Stimulated activated CD4-positive, alpha-beta T cell treated with anti-CD3 and anti-CD28 coated beads, Interleukin-1b, Interleukin-23, amount 100 ng/mL, for 24 hours (primary cell): Measurements from ENCODE around the gene LSMEM2.
A peak's percentile ranks its signal among the peaks of the same experiment; 100 is the strongest.
"Not testable (repeated sequence)": the region's sequence is repeated elsewhere in the genome, so short reads cannot be mapped to it uniquely, and the experiment has no call there.

Source experiments
- DNase-seq, 4 experiments: peaks; one replicate each; pipeline ENCODE4 v3.0.0-alpha.2; 2020; ENCODE audit warnings: low read depth in 4 of 4, low spot score in 1 of 4

Gene LSMEM2

DNA sequence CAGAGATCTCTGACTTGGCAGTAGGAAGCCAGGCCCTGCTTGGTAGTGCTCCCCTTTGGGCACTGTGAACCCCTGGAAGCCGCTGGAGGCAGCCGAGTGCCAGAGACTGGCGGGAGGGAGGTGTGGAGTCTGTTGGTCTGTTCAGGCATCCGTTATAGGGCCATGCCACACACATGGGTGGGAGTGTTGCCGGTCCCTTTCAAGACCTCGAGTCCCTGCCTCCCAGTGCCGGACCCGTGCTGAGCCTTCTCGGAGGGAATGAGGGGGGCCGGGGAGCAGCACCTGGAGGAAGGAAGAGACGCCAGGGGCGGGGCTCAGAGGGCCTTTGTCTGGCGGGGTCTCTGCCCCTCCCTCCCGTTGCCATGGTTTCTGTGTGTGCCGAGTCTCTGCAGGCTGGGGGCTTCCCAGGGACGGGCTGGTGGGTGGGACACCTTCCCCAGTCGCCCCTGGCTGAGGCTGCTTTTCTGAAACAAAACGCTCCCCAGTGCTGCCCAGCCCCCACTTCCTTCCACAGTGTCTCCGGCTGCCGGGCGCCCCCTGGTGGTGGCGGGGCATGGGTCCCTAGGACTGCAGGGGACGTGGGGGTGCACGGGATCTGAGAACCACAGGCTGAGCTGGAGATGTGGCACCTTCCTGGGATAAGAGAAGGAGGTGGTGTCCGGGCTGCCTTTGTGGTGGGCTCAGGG lies 32.9 kb upstream of the LSMEM2 start:
- peak; percentile 94 to 98 (median 96) for DNase-seq

DNA sequence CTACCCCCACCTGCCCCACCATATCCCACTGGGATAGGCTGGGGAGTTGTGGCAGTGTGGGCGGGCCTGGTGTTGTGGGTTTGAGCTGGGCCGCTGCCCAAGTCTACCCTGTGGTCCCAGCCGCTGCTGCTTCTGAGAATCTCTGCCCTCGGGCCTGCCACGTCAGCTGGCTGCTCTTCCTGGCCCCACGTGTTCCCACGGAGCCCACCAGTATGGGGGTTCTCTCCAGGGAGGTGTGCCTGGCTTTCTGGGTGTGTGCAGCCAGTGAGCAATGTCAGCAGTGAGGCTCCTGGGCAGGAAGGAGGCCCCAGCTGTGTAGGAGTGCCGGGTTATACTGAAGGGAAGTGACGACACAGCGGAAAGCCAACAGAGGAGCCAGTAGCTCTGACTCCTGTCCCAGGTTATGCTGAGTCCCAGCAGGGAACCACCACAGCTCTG lies 32.4 kb upstream of the LSMEM2 start:
- DNase-seq: peak; percentile 62 to 83 (median 74)

DNA sequence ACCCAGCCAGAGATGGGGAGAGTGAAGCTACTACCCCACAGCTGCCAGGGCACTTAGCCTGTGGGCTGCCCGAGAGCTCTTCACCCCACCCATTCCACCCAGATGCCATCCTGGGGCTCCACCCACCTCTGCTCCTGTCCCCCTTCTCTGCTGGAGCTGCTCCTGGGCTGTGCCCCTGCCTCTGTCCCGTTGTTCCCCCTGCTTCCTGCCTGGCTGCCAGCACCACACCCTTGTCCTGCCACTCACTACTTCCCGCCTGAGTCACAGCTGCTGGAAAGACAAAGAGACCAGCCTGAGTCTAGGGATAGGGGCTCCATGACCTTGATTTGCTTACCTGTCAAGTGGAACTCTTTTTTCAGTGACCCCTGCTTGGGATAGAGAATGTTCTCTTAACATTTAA lies 30.5 kb upstream of the LSMEM2 start:
- DNase-seq: no peak

DNA sequence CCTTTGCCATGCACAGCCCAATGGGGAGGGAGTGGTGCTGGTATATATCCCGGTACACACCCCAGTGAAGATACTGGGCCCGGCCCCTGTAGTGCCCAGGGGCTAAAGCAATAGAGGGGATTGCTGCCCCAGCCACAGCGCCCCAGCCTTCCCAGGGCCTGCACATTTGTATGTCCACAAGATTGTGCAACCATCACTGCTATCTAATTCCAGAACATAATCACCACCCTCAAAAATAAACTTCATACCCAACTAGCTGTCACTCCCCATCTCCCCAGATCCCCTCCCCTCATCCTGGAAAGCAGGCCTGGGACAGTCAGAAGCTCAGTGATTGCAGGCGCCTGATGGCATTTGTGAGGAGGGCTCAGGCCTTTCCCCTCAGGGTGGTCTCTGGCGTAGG lies 29.4 kb upstream of the LSMEM2 start:
- no peak for DNase-seq

DNA sequence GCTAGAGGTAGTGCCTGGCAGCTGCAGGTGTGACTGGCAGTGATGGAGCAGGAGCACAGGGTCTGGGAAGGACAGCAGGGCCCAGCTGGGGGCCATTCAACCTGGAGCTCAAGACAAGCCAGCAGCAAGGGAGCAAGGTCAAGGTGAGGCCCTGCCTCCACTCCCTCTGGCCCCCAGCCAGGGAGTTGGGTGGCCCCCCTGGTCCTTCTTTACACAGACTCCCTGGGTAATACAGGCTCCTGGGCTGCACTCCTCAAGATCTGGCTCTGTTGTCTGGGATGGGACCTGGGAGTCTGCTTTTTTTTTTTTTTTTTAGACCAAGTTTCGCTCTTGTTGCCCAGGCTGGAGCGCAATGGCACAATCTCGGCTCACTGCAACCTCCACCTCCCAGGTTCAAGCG lies 28.4 kb upstream of the LSMEM2 start:
- no peak for DNase-seq

DNA sequence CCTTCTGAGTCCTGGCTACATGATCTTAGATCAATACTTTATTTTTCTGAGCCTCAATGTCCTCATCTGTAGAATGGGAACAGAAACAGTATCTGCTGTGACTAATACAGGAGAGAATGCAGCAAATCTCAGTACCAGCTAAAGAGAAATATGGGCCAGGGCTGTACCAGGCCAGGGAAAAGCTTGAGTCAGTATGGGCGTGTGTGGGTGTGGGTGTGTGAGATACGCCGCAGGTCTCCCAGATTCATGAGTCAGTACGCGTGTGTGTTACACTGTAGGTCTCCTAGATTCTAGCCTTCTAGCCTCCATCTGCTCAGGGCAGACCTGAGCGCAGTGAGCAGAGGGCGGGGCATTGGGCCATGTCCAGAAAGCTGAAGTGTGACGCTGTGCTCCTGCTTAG lies 27.7 kb upstream of the LSMEM2 start:
- peak in 1 of 4 experiments; percentile 29 for DNase-seq

DNA sequence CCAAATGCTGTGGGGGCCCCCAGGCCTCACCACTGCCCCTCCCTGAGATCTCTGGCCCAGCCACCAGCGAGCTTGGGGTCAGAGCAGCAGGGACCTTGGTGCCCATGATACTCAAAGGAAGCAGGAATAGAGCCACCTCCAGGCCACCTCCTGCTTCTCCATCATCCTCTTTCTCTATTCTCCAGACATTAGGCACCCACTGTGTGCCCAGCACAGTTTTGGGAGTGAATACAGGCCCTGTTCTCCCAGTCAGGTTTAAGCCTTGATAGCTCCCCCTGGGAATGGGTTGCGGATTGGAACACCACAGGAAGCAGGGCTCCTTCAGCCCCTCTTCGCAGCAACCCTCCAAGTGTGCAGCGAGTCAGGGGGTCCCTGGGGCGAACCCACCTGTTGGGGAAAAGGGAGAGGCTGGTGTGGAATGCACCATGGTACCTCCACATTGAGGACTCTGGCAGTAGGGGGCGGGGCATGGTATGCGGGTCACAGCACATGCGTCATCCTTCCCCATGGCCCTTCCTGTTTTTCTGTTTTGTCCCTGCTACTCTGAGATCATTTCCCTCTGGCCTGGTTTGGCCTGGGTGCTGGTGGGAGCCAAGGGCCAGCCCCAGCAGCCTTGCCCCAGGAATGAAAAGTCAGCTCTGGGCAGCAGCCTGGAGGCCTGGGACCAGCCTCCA lies 24.2 kb upstream of the LSMEM2 start:
- DNase-seq: no peak

DNA sequence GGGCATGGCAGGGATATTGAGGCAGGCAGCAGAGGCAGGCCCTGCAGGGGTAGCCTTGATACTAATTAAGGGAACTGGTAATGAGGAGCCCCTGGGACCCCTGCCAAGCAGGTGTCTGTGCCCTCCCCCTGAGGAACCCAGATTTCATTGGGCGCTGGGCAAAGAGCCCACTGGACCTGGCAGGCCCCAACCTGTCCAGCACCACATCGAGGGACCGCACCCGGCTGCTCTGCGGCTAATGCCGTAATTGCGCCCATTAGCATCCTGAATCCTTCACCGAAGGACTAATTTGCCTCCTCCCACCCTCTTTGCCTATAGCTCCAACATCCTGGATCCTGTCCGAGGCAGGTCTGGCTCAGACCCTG lies 23.7 kb upstream of the LSMEM2 start:
- DNase-seq: no peak

DNA sequence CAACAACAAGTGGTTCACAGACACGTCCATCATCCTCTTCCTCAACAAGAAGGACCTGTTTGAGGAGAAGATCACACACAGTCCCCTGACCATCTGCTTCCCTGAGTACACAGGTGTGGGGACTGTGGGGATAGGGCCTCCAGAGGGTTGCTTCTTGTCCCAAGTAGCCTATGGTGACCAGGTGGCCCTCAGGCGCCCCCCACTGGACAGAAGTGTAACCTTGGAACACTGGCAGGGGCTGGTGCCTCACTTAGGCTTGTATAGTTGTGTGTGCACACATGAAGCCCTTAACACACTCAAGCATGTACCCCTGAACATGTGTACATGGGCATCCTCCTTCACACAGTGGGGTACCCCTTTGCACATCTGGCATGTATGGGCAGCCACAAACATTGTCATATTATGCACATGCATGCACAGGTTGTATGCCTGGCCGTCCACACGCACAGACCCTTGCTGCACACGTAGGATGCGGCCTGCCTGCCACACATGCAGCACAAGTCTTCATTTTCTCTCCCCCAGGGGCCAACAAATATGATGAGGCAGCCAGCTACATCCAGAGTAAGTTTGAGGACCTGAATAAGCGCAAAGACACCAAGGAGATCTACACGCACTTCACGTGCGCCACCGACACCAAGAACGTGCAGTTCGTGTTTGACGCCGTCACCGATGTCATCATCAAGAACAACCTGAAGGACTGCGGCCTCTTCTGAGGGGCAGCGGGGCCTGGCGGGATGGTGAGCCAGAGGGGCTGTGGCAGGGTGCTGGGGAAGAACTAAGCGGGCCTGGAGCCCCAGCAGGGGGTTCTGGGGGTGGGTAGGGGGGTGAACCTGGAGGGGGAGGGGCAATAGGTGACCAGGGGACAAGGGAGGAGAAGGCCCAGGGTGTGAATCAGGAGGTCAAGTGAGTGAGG lies 21.7 kb upstream of the LSMEM2 start:
- DNase-seq: no peak

DNA sequence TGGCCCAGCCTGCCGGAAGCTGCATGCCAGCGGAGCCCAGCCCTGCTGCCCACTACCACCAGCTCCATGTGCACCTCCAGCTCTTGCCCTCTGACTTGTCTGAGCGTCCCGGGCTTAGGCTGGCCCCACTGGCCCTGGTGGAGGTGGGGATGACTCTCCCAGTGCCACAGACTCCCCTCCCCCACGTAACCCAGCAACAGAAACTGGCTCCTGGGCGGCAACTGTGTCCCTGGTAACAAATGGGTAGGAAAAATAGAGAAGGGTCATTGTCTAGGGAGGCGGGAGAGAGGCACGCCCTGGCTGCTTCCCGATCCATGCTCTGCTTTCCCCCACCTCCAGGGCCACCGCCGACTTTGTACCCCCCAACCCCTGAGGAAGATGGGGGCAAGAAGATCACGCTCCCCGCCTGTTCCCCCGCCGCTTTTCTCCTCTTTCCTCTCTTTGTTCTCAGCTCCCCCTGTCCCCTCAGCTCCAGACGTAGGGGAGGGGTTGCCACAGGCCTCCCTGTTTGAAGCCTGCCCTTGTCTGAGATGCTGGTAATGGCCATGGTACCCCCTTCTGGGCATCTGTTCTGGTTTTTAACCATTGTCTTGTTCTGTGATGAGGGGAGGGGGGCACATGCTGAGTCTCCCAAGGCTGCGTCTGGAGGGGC lies 20.7 kb upstream of the LSMEM2 start:
- no peak for DNase-seq

DNA sequence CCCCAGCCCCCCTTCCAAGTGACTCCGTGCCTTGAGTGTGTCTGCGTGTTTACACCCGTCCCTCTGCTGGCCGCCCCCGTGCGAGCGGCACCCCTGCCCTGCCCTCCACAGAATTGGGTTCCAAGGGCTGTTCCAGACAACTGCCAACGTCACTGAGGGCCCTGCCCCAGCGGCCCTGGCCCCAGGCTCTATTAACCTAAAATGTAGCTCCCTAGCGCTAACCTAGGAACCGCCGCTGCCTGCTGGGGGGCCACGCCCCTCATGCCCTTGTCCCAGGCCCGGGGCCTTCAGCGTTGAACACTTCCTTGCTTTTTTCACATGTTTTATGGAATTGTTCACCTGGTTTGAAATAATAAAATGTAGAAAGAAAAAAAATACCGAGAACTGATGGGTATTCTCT lies 19.9 kb upstream of the LSMEM2 start:
- no peak for DNase-seq

DNA sequence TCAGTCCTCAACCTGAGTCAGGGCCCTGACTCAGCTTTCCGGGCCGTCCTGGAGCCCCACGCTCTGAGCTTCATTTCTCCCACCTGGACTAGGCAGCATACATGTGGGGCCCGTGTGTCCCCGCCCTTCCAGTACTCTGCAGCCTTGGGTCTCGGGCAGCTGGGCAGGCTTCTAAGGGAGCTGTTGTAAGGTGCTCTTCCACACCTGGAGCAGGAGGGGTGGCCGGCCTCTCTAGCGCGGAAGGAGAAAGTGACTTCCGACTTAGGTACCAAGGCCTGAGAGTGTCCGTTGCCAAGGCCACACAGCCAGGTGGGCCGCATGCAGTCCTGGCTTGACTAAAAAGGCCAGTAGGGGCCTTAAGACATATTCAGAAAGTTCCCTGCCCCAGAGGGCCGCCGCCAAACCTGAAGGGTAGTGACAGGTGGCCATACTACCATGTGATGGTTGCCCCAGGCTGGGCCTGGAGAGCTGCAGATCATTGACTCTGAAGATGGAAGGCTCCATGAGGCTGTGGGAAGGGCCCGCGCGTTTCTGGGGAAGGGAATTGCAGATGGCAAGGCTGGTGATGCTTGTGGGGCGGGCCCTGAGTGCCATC lies 19.4 kb upstream of the LSMEM2 start:
- DNase-seq: no peak

DNA sequence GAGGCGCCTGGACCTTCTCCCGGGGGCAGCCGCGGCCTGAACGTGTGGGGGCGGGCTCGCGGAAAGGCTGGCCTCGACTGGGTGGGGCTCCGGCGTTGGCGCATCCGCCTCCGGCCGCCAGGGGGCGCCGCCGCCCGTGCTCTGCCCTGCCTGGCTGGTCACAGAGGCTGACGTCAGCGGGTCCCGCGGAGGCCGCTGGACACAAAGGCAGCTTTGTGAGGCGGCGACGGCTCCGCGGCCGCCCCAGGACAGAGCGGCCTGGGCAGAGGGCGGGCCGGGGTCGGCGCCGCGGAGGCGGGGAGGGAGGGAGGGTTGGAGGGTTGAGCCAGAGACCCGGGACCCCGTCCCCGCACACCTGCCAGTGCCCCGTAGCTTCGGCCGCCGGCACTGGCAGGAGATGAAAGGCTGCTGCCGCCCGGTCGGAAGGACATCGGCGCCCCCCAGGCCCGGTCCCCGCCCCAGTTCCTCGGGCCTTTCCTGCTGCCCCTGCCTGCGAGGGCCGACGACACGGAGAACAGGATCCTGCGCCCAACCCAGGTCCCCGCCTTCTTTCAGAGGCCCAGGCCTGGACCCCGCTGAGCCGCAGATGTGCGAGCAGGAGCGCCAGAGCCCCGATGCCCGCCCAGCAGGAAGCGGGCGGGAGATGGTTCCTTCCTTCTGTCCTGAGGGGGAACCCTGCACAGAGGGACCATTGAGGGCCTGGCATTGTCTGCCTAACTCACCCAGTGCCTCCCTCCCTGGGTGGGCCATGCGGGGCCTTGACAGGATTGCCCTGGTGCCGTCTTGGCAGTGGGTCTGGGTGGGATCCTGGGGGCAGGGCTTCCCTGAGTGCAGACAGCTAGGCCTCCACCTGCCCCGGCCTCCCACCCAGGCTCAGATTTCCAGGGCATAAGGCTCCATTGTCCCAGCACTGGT lies 18.6 kb upstream of the LSMEM2 start:
- peak; percentile 54 to 80 (median 72) for DNase-seq

DNA sequence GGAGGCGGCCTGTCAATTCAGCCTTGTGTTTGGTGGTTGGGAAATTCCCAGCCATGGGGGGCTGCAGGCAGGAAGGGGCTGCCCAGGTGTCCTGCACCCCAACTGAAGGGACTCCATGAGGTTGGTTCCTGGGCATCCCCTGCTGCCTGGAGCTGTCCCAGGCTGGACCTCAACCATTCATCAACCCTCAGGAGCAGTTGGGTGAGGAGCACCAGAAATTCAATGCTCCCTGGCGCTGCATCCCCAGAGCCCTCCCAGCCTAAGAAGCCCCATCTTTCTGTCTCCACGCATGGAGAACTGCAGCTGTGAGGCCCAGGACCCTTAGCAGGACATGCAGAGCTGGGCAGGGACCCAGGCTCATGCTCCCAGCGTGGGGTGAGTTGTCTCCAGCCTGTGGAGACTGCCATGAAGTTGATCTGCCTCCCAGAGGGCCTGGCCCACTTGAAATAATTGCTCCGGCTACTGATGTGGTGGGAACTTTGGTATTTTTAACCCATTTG lies 17.9 kb upstream of the LSMEM2 start:
- no peak for DNase-seq

DNA sequence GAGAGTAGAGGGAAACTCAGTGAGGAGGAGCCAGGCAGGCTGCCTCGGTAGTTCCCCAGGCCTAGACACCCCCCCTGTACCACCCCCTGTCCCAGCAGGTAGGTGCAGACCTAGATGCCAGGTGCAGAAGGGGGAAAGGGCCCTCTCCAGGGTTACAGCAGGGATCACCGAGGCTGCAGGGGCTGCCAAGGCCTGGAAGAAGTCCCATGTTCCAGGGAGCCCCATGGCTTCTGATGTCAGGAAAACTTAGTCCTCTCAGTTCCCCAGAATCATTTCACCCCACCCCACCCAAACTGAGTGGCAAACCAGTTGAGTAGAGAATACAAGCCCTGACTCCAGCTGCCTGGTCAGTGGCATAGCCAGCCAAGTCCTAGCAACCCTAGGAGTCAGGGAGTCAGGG lies 17.4 kb upstream of the LSMEM2 start:
- DNase-seq: no peak

DNA sequence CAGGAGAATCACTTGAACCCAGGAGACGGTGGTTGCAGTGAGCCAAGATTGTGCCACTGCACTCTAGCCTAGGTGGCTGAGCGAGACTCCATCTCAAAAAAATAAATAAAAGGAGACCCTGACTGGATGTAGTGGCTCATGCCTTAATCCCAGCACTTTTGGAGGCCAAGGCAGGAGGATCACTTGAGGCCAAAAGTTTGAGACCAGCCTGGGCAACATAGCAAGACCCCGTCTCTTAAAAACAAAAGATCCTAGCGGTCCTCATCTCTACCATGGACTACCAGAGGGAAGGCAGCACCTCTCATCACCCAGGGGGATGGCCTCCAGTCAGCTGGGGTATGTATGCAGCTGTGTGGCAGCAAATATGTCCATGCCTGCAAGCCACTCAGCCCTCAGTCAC lies 16.7 kb upstream of the LSMEM2 start:
- not testable (repeated sequence) for DNase-seq

DNA sequence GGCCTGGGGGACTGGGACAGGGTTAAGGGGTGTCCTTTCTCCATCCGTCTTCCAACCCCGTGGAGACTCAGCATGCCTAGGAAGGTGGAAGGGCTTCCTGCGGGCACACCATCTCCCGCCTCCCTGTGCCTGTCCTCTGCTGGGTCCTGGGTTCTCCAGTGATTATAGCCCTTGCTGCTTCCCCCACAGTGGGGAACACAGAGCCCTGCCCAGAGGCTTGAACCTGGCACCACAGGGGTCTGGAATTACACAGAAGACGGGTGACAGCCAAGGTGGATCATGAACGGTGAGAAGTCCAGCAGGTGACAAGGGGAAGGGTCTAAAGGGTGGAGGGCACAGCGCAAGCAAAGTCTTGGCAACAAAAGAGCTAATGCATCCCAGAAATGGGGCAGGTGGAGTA lies 16.1 kb upstream of the LSMEM2 start:
- DNase-seq: no peak

DNA sequence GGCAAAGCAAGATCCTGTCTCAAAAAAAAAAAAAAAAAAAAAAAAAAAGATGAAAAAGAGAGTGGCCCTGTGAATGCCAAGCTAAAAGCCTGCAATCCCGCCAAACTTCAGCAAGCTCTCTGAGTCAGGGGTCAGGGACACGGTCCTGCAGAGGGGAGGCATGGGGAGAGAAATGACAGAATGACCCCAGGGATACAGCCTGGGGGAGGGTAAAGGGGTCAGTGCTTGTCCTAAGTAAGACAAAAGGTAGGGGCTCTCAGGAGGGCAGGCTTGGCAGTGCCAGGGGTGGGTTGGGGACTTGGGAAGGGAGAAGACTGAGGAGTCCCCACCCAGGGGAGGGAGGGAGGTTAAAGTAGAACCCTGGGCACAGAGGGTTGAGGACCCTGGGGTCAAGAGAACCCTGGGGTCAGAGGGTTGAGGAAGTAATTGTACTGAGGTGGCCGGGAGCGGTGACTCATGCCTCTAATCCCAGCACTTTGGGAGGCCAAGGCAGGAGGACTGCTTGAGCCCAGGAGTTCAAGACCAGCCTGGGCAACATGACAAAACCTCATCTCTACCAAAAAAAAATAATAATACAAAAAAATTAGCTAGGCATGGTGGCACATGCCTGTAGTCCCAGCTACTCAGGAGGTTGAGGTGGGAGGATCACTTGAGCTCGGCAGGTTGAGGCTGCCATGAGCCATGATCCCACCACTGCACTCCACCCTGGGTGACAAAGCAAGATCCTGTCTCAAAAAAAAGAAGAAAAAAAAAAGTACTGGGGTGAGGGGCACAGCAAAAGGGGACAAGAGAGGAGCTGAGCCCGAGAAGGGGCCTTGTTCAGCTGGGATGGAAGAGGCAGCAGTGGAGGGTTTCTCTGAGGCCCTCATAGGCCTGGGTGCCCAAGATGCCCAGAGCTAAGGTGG lies 15.2 kb upstream of the LSMEM2 start:
- no peak for DNase-seq
